Measurements from ENCODE around the gene CZIB. TPM values are rescaled to one million over a fixed set of nuclear protein-coding genes. Genes with fewer than 3 reads are reported as not detected.

The CZIB gene
- total and polyA plus RNA-seq, 2 of the 4 experiments (the other 2 are of a cell fraction) = 41.0 to 58.9 TPM

DNA sequence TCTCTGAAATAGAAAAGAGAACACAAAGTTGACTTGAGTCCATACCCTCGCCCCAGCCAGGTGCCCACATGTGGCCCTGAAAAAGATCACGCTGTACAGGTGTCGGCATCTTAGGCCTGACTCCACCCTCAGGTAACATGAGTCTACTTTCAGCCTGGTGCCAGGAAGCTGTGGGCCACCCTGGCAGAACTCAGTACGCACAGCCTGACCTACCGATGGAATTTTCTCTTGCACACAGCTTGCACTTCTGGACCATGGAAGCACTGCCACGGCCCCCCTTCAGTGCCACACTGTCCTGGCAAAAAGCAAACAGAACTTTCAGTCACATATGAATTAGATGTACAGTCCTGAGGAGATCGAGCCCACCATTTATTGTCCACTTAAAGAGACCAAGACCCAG, 2.2 kb downstream of the CZIB start:
- Histone ChIP-seq H2BK20ac (ENCODE audit: low read depth, low read length) (no peak overlapping the region), H3K4me1 (ENCODE audit: control insufficient read depth, insufficient read depth, low read length) (peaks cover 8% of the 10 kb centered on the region), H4K20me1 (ENCODE audit: insufficient read depth, low read length) (no peaks in the 10 kb centered on the region), H3K9me3 (ENCODE audit: control insufficient read depth, insufficient read depth, low read length) (no peaks in the 10 kb centered on the region), H3K79me1 (ENCODE audit: low read depth in 1 of 2, low read length in 2 of 2) (peaks cover 19 to 38% of the 10 kb centered on the region in 2 experiments), H3K4me3 (ENCODE audit: insufficient read depth, low read depth, low read length) (no peak overlapping the region), H2BK15ac (ENCODE audit: low read depth, low read length) (no peak overlapping the region), H2AFZ (replicated peaks; ENCODE audit: low read length, poor library complexity) (no peak overlapping the region), H3K27ac (ENCODE audit: insufficient read depth, low read length) (no peak overlapping the region), H2BK5ac (ENCODE audit: low read depth, low read length, poor library complexity, severe bottlenecking) (no peak overlapping the region), H4K91ac (ENCODE audit: insufficient read depth, low read depth, low read length) (no peak overlapping the region), H3K9ac (ENCODE audit: low read depth, low read length) (no peak overlapping the region), H3K18ac (ENCODE audit: low read depth, low read length) (no peak overlapping the region), H3K4me2 (ENCODE audit: low read depth, low read length) (no peak overlapping the region), H3K27me3 (ENCODE audit: control insufficient read depth, insufficient read depth, low read length) (no peaks in the 10 kb centered on the region), H2BK120ac (ENCODE audit: low read depth, low read length) (no peak overlapping the region), H3K36me3 (ENCODE audit: control insufficient read depth, insufficient read depth, low read length) (peaks cover 30% of the 10 kb centered on the region), H3K56ac (ENCODE audit: extremely low read depth, insufficient read depth, low read length) (no peak overlapping the region), H3K23ac (ENCODE audit: low read depth, low read length) (no peak overlapping the region), H3K9me1 (ENCODE audit: insufficient read depth, low read length) (peaks cover 21% of the 10 kb centered on the region), H2AK9ac (replicated peaks; ENCODE audit: low read depth, low read length, poor library complexity) (no peak overlapping the region), H3K4ac (ENCODE audit: low read depth, low read length) (no peak overlapping the region), H4K5ac (ENCODE audit: low read depth, low read length) (no peak overlapping the region), H3K14ac (replicated peaks; ENCODE audit: low read depth, low read length) (no peak overlapping the region), H2AK5ac (ENCODE audit: low read depth, low read length) (no peak overlapping the region), H4K8ac (ENCODE audit: low read depth in 2 of 2, low read length in 2 of 2) (no peak overlapping the region)
- ATAC-seq (ENCODE audit: low read depth) (no peak), DNase-seq (no peak)
- TF ChIP-seq SMC3 (IDR thresholded peaks at IDR 0.05; ENCODE audit: low read depth, low read length) (no peak), BHLHE40 (IDR thresholded peaks at IDR 0.05; ENCODE audit: low read depth, low read length) (no peak), CEBPB (IDR thresholded peaks at IDR 0.05; ENCODE audit: low read depth, low read length) (no peak), RFX5 (IDR thresholded peaks at IDR 0.05; ENCODE audit: low read depth, low read length) (no peak), POLR2A (IDR thresholded peaks at IDR 0.05; ENCODE audit: low read depth, low read length) (no peak), MXI1 (IDR thresholded peaks at IDR 0.05; ENCODE audit: borderline replicate concordance, low read depth, low read length) (no peak)
- TF ChIP-seq, protein P1, sequence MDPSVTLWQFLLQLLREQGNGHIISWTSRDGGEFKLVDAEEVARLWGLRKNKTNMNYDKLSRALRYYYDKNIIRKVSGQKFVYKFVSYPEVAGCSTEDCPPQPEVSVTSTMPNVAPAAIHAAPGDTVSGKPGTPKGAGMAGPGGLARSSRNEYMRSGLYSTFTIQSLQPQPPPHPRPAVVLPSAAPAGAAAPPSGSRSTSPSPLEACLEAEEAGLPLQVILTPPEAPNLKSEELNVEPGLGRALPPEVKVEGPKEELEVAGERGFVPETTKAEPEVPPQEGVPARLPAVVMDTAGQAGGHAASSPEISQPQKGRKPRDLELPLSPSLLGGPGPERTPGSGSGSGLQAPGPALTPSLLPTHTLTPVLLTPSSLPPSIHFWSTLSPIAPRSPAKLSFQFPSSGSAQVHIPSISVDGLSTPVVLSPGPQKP (IDR thresholded peaks at IDR 0.05; ENCODE audit: borderline replicate concordance, low read depth, low read length) = no peak
- TF ChIP-seq, protein P2, sequence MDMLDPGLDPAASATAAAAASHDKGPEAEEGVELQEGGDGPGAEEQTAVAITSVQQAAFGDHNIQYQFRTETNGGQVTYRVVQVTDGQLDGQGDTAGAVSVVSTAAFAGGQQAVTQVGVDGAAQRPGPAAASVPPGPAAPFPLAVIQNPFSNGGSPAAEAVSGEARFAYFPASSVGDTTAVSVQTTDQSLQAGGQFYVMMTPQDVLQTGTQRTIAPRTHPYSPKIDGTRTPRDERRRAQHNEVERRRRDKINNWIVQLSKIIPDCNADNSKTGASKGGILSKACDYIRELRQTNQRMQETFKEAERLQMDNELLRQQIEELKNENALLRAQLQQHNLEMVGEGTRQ (IDR thresholded peaks at IDR 0.05; ENCODE audit: low read depth, low read length) = no peak
- TF ChIP-seq, protein P3, sequence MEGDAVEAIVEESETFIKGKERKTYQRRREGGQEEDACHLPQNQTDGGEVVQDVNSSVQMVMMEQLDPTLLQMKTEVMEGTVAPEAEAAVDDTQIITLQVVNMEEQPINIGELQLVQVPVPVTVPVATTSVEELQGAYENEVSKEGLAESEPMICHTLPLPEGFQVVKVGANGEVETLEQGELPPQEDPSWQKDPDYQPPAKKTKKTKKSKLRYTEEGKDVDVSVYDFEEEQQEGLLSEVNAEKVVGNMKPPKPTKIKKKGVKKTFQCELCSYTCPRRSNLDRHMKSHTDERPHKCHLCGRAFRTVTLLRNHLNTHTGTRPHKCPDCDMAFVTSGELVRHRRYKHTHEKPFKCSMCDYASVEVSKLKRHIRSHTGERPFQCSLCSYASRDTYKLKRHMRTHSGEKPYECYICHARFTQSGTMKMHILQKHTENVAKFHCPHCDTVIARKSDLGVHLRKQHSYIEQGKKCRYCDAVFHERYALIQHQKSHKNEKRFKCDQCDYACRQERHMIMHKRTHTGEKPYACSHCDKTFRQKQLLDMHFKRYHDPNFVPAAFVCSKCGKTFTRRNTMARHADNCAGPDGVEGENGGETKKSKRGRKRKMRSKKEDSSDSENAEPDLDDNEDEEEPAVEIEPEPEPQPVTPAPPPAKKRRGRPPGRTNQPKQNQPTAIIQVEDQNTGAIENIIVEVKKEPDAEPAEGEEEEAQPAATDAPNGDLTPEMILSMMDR (conservative IDR thresholded peaks at IDR 0.05; ENCODE audit: low read depth, low read length) = no peak
- dilution Hi-C loops (cut with HindIII; ENCODE audit: low sequenced_read_pairs, unreplicated experiment) = no loop called here
- no TSS peak for BruUV-seq (replicated peaks)
- ChIA-PET POLR2A (ENCODE audit: unreplicated experiment) (no interaction called here), CTCF (no interaction called here)
- intact Hi-C loops (cut with micrococcal nuclease) = no loop called here
- 100% methylated on average over 5 of the region's 7 CpGs; no CpG with 5 or more reads in 1 of the 2 experiments for WGBS, 2 experiments (ENCODE audit: extremely low coverage in 2 of 2, insufficient read length in 1 of 2)
- in situ Hi-C loops (cut with MboI; ENCODE audit: low sequenced_read_pairs) = no loop called here

Data from IMR-90 (cell line).